ENCODE results near the gene CYP2W1. TPM values are rescaled to one million over a fixed set of nuclear protein-coding genes. Genes with fewer than 3 reads are reported as not detected.

CYP2W1 gene
- total and polyA plus RNA-seq, 10 of the 15 experiments (the other 5 are each of a cell fraction or from before 2014, with no cell fraction given) = not detected

- no peak overlapping the region for H2AFZ ChIP-seq (ENCODE audit: control insufficient read depth, low read depth, low read length)
- POLR2A ChIA-PET = no interaction called here
- TF ChIP-seq, protein P1, sequence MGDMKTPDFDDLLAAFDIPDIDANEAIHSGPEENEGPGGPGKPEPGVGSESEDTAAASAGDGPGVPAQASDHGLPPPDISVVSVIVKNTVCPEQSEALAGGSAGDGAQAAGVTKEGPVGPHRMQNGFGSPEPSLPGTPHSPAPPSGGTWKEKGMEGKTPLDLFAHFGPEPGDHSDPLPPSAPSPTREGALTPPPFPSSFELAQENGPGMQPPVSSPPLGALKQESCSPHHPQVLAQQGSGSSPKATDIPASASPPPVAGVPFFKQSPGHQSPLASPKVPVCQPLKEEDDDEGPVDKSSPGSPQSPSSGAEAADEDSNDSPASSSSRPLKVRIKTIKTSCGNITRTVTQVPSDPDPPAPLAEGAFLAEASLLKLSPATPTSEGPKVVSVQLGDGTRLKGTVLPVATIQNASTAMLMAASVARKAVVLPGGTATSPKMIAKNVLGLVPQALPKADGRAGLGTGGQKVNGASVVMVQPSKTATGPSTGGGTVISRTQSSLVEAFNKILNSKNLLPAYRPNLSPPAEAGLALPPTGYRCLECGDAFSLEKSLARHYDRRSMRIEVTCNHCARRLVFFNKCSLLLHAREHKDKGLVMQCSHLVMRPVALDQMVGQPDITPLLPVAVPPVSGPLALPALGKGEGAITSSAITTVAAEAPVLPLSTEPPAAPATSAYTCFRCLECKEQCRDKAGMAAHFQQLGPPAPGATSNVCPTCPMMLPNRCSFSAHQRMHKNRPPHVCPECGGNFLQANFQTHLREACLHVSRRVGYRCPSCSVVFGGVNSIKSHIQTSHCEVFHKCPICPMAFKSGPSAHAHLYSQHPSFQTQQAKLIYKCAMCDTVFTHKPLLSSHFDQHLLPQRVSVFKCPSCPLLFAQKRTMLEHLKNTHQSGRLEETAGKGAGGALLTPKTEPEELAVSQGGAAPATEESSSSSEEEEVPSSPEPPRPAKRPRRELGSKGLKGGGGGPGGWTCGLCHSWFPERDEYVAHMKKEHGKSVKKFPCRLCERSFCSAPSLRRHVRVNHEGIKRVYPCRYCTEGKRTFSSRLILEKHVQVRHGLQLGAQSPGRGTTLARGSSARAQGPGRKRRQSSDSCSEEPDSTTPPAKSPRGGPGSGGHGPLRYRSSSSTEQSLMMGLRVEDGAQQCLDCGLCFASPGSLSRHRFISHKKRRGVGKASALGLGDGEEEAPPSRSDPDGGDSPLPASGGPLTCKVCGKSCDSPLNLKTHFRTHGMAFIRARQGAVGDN (IDR thresholded peaks at IDR 0.05) = no peak
- TF ChIP-seq KDM1A (IDR thresholded peaks at IDR 0.05; ENCODE audit: borderline replicate concordance) (no peak), HSF1 (IDR thresholded peaks at IDR 0.05; ENCODE audit: low read depth, low read length) (no peak), CBX3 (IDR thresholded peaks at IDR 0.05; ENCODE audit: borderline replicate concordance, low read depth) (no peak), FOXM1 (IDR thresholded peaks at IDR 0.05; ENCODE audit: low read depth, low read length) (no peak), STAT3 (IDR thresholded peaks at IDR 0.05; ENCODE audit: low read depth, low read length) (no peak), SPI1 (IDR thresholded peaks at IDR 0.05; ENCODE audit: borderline replicate concordance, insufficient read depth, low read depth, low read length) (no peak), SP1 (IDR thresholded peaks at IDR 0.05; ENCODE audit: low read depth, low read length) (no peak), FOS (IDR thresholded peaks at IDR 0.05; ENCODE audit: borderline replicate concordance, extremely low read depth, insufficient read length) (no peak), IKZF1 (conservative IDR thresholded peaks at IDR 0.05) (no peak), BRCA1 (IDR thresholded peaks at IDR 0.05; ENCODE audit: low read depth, low read length) (no peak), SUZ12 (IDR thresholded peaks at IDR 0.05; ENCODE audit: unreplicated experiment) (no peak)
- TF ChIP-seq, protein P2, sequence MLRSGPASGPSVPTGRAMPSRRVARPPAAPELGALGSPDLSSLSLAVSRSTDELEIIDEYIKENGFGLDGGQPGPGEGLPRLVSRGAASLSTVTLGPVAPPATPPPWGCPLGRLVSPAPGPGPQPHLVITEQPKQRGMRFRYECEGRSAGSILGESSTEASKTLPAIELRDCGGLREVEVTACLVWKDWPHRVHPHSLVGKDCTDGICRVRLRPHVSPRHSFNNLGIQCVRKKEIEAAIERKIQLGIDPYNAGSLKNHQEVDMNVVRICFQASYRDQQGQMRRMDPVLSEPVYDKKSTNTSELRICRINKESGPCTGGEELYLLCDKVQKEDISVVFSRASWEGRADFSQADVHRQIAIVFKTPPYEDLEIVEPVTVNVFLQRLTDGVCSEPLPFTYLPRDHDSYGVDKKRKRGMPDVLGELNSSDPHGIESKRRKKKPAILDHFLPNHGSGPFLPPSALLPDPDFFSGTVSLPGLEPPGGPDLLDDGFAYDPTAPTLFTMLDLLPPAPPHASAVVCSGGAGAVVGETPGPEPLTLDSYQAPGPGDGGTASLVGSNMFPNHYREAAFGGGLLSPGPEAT (IDR thresholded peaks at IDR 0.05; ENCODE audit: low read depth) = no peak
- WGBS (ENCODE audit: insufficient coverage, insufficient replicate concordance, low lambda C conversion rate, missing lambda C conversion rate) = 55% methylated on average over 38 of the region's 41 CpGs
- ATAC-seq (no peak; the same call in 2 of the 3 replicates), FAIRE-seq (no peak), DNase-seq (ENCODE audit: low read depth, low spot score) (no peak)
- H3K36me3 ChIP-seq (ENCODE audit: control insufficient read depth in 2 of 2, insufficient read depth in 2 of 2, low read length in 1 of 2) = no peaks in the 10 kb centered on the region
- H3K9ac ChIP-seq (ENCODE audit: control insufficient read depth, insufficient read depth, low read length) = no peak overlapping the region
- no TSS peak for BruUV-seq (replicated peaks)
- H3K27ac ChIP-seq (ENCODE audit: control insufficient read depth, insufficient read depth) = no peak overlapping the region
- no peak overlapping the region for H3K4me2 ChIP-seq (ENCODE audit: control insufficient read depth, insufficient read depth)
- no peaks in the 10 kb centered on the region for H3K79me2 ChIP-seq (ENCODE audit: control insufficient read depth, insufficient read depth, low read length)
- CTCF ChIA-PET = interaction anchor here (0.6 to 1.2 kb wide), 3 partner anchors 13 to 183 kb away, joined by 3 to 5 read pairs (median 3); no protein-coding TSS in a partner anchor
- H4K20me1 ChIP-seq (ENCODE audit: control insufficient read depth, insufficient read depth) = no peaks in the 10 kb centered on the region
- RAD21 ChIA-PET (ENCODE audit: unreplicated experiment) = interaction anchor here (0.8 kb wide), 1 partner anchor 93 kb away, joined by 3 read pairs; no protein-coding TSS in a partner anchor
- in situ Hi-C loops (cut with MboI) (no loop called here), intact Hi-C loops (cut with micrococcal nuclease; ENCODE audit: unreplicated experiment) (no loop called here)
- H3K9me3 ChIP-seq (replicated peaks; ENCODE audit: control insufficient read depth, insufficient read depth, low read length) = no peaks in the 10 kb centered on the region
- SMC1A ChIA-PET (ENCODE audit: uncharacterized antibody, unreplicated experiment) = interaction anchor here (1.1 kb wide), 1 partner anchor 13 kb away, joined by 3 read pairs; no protein-coding TSS in a partner anchor
- H3K4me1 ChIP-seq (ENCODE audit: control insufficient read depth, insufficient read depth, low read length) = no peaks in the 10 kb centered on the region
- no peaks in the 10 kb centered on the region; a peak in 2 of 4 replicates for H3K27me3 ChIP-seq (replicated peaks in 1 of 2; ENCODE audit: control insufficient read depth in 2 of 2, insufficient read depth in 2 of 2, low read length in 1 of 2)
- H3K4me3 ChIP-seq = no peak overlapping the region
Measured at GRCh38 chr7:985915-986741, 3.1 kb downstream of the CYP2W1 start.
